Kidney (tissue), 14 donors: ENCODE results near the gene OR10H4. TPM values are rescaled to one million over a fixed set of nuclear protein-coding genes. Genes with fewer than 3 reads are reported as not detected.
"Not testable (repeated sequence)": the region's sequence is repeated elsewhere in the genome, so short reads cannot be mapped to it uniquely, and the experiment has no call there.

Experiments
- DNase-seq, 5 donors: peaks; one replicate each; pipeline ENCODE4 v3.0.0-alpha.2; 2013 to 2020
- FAIRE-seq: peaks from 2 replicates; lab custom pipeline; 2012; peaks lifted over from hg19 to GRCh38; lab: Jason Lieb, UNC
- H3K27ac ChIP-seq, 2 donors: one replicate each; pipeline ENCODE4 v1.7.0; 2013; ENCODE audit warnings: low read depth in 2 of 2, low read length in 2 of 2, inconsistent platforms in 1 of 2
- H3K27me3 ChIP-seq: one replicate; pipeline ENCODE4 v1.7.1; 2013; ENCODE audit warnings: low read length, inconsistent platforms; ENCODE audit not compliant: control insufficient read depth, insufficient read depth
- H3K36me3 ChIP-seq, 3 donors: one replicate each; pipeline versions ENCODE4 v1.7.0 to v1.7.1; 2013; ENCODE audit warnings: low read length in 3 of 3, control low read depth in 1 of 3, inconsistent platforms in 1 of 3; ENCODE audit not compliant: insufficient read depth in 3 of 3, control insufficient read depth in 2 of 3
- H3K4me1 ChIP-seq, 3 donors: one replicate each; pipeline versions ENCODE4 v1.7.0 to v1.7.1; 2013; ENCODE audit warnings: low read length in 3 of 3, inconsistent platforms in 1 of 3, low read depth in 1 of 3; ENCODE audit not compliant: control insufficient read depth in 2 of 3, insufficient read depth in 2 of 3
- H3K4me3 ChIP-seq, 3 donors: one replicate each; pipeline versions ENCODE4 v1.7.0 to v1.8.1; 2013; ENCODE audit warnings: low read length in 3 of 3, control low read depth in 1 of 3, inconsistent platforms in 1 of 3
- H3K9ac ChIP-seq, 3 donors: one replicate each; pipeline versions ENCODE4 v1.7.0 to v1.7.1; 2013; ENCODE audit warnings: low read length in 3 of 3, control low read depth in 1 of 3, inconsistent platforms in 1 of 3
- H3K9me3 ChIP-seq, 3 donors: one replicate each; pipeline versions ENCODE4 v1.7.0 to v1.7.1; 2013; ENCODE audit warnings: low read length in 3 of 3, control low read depth in 1 of 3, inconsistent platforms in 1 of 3; ENCODE audit not compliant: control insufficient read depth in 2 of 3, insufficient read depth in 1 of 3
- intact Hi-C: fragments of 100-400 bp; cut with DNase I; formaldehyde crosslinking; loops from one replicate; pipeline ENCODE4 v1.11.1; 2022
- polyA plus RNA-seq: library from polyadenylated mRNA; stranded (reverse); fragments of 350-450 nt; fragmentation: Illumina TruSeq; extraction: RNeasy Lipid Tissue Mini Kit (QIAGEN cat#74804); gene quantifications from one replicate; pipeline ENCODE4 v1.2.3, GENCODE V29; 2014; ENCODE audit warnings: low read depth, low replicate concordance; ENCODE audit not compliant: insufficient read depth
- total RNA-seq: library from RNA; stranded (reverse); fragmentation: NEBNext Ultra II Directional; extraction: Animal tissue kit (Norgen Biotek cat#: 25700); gene quantifications from one replicate; pipeline ENCODE4 v1.2.1, GENCODE V29; 2021
- TF ChIP-seq, protein P1 (sequence below): IDR thresholded peaks from 3 replicates; pipeline ENCODE4 v1.5.1; 2012; ENCODE audit warnings: mild to moderate bottlenecking, moderate library complexity, borderline replicate concordance; ENCODE audit not compliant: insufficient read depth; ENCODE audit errors: extremely low read depth
- donor health status: control.
- donor health status: control.
- donor health status: control.
- donor health status: control.
- donor health status: control.
- donor health status: DM: yes; HTN: yes; CAD: no.
- donor health status: Normal renal cell carcinoma (clear cell type).

Gene OR10H4
- total and polyA plus RNA-seq, 2 donors from 2014 or later = not detected

DNA sequence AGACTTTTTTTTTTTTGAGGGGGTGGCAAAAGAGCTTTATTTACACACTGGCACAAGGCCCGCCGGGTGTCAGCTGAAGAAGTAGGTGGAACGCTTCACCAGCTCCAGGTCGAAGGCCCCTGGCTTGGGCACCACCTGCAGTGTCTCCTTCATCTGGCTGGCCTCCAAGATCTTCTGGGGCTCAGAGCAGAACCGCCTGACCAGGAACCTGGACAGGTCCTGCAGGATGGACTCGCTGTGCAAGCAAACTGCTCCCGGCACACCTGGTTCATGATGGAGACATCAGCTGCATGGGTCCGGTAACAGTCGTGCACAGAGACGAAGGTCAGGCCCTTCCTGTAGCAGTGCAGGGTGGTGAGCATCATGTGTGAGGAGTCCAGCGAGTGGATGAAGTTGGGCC, 46.6 kb upstream of the OR10H4 start:
- TF ChIP-seq, protein P1, sequence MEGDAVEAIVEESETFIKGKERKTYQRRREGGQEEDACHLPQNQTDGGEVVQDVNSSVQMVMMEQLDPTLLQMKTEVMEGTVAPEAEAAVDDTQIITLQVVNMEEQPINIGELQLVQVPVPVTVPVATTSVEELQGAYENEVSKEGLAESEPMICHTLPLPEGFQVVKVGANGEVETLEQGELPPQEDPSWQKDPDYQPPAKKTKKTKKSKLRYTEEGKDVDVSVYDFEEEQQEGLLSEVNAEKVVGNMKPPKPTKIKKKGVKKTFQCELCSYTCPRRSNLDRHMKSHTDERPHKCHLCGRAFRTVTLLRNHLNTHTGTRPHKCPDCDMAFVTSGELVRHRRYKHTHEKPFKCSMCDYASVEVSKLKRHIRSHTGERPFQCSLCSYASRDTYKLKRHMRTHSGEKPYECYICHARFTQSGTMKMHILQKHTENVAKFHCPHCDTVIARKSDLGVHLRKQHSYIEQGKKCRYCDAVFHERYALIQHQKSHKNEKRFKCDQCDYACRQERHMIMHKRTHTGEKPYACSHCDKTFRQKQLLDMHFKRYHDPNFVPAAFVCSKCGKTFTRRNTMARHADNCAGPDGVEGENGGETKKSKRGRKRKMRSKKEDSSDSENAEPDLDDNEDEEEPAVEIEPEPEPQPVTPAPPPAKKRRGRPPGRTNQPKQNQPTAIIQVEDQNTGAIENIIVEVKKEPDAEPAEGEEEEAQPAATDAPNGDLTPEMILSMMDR = no peak
- H3K9me3 ChIP-seq = peaks cover 0 to 4% (median 0%) of the 10 kb centered on the region in 3 donors
- no peaks in the 10 kb centered on the region for H3K4me1 ChIP-seq
- no peaks in the 10 kb centered on the region for H3K27me3 ChIP-seq
- DNase-seq = no peak
- no peaks in the 10 kb centered on the region for H3K36me3 ChIP-seq
- no peak for FAIRE-seq
- intact Hi-C loops = no loop called here
- no peak overlapping the region for H3K27ac ChIP-seq
- no peak overlapping the region for H3K4me3 ChIP-seq
- H3K9ac ChIP-seq = no peak overlapping the region

DNA sequence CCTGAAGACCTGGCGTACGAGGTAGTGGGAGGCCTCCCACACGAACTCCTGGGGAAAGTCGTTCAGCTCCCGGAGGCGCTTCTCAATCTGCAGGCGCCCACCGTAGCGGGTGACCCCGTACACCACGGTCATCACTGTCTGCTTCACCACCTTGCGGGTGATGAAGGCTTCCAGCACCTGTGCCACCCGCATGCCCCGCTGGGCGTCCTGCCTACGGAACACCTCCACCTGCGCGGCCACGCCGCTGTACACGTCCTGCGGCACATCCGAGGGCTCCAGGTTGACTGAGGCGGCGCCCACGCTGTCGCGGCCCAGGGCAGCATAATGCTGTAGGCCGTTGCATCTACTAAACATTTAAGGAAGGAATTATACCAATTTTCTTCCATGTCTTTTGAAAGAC, 45.9 kb upstream of the OR10H4 start:
- H3K4me1 ChIP-seq, H3K9me3 ChIP-seq, H3K27me3 ChIP-seq, H3K36me3 ChIP-seq, intact Hi-C loops, DNase-seq, FAIRE-seq, H3K4me3 ChIP-seq, H3K9ac ChIP-seq, H3K27ac ChIP-seq: not testable (repeated sequence)

DNA sequence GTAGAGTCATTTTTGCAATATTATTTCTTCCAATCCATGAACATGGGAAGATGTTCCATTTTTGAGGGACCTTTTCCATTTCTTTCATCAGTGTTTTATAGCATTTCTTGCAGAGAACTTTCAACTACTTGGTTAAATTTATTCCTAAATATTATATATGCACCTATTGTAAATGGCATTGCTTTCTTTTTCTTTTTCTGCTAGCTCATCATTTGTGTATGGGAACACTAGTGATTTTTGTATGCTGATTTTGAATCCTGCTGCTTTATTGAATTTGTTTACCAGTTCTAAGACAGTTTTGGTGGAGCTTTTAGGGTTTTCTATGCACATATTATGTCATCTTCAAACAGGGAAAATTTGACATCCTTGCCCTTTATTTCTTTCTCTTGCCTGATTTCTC, 43.8 kb upstream of the OR10H4 start:
- no peak overlapping the region for H3K4me3 ChIP-seq
- TF ChIP-seq, protein P1 = no peak
- FAIRE-seq (no peak), DNase-seq (no peak)
- no peak overlapping the region for H3K9ac ChIP-seq
- H3K27ac ChIP-seq = no peak overlapping the region
- intact Hi-C loops = no loop called here
- no peaks in the 10 kb centered on the region for H3K4me1 ChIP-seq
- no peaks in the 10 kb centered on the region for H3K36me3 ChIP-seq
- H3K9me3 ChIP-seq = peaks cover 0 to 4% (median 0%) of the 10 kb centered on the region in 3 donors
- no peaks in the 10 kb centered on the region for H3K27me3 ChIP-seq

DNA sequence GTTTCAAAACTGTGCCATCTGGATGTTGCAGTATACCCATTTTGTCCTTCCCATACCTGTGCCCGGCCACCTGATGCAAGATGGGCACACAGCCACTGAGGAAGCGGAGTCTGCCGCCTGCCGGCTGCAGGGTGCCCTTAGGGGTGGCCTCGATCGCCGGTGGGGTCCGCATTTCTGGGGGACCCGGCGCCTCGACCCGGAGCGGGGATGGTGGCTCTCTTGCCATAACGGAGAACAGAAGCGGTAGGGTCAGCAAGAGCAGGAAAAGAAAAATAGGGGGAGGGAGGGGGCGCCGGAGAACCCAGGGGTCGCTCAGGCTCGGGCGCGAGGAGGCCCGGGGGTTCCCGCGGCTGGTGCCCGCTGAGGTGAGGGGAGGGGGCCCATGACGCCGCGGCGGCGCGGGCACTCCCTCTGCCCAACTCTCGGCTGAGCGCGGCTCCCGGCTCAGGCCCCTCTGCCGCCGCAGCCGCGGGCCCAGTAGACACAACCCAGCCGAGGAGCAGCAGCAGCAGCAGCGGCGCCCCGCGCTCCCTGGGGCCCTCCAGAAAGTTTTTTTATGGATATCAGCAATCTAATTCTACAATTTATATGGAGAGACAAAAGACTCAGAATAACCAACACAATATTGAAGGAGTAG, 37.1 kb upstream of the OR10H4 start:
- peaks cover 0 to 9% (median 0%) of the 10 kb centered on the region in 3 donors for H3K9me3 ChIP-seq
- no peaks in the 10 kb centered on the region for H3K4me1 ChIP-seq
- no peak overlapping the region for H3K4me3 ChIP-seq
- peak in 2 of 5 donors; percentile 6 to 9 for DNase-seq
- no peak for FAIRE-seq
- TF ChIP-seq, protein P1 = no peak
- intact Hi-C loops = no loop called here
- no peak overlapping the region for H3K27ac ChIP-seq
- H3K9ac ChIP-seq = no peak overlapping the region
- H3K36me3 ChIP-seq = no peaks in the 10 kb centered on the region
- H3K27me3 ChIP-seq = peaks cover 6% of the 10 kb centered on the region
